Stimulated activated naive CD4-positive, alpha-beta T cell treated with Interleukin-2 at 50 U/mL for 16 hours (primary cell): ENCODE results near the gene TTC23L.
A peak's percentile ranks its signal among the peaks of the same experiment; 100 is the strongest.

ENCODE experiments used
- DNase-seq: peaks from one replicate; lab custom pipeline; 2025; lab: John Stamatoyannopoulos, UW

The TTC23L gene

GRCh38 chr5:34870382-34870781 is 31.4 kb downstream of the TTC23L start:
- DNase-seq = no peak

- DNase-seq = no peak
These were observed 37.3 kb downstream of the TTC23L start for GRCh38 chr5:34876275-34876674.

GRCh38 chr5:34881246-34881645 is 42.3 kb downstream of the TTC23L start:
- no peak for DNase-seq

DNA sequence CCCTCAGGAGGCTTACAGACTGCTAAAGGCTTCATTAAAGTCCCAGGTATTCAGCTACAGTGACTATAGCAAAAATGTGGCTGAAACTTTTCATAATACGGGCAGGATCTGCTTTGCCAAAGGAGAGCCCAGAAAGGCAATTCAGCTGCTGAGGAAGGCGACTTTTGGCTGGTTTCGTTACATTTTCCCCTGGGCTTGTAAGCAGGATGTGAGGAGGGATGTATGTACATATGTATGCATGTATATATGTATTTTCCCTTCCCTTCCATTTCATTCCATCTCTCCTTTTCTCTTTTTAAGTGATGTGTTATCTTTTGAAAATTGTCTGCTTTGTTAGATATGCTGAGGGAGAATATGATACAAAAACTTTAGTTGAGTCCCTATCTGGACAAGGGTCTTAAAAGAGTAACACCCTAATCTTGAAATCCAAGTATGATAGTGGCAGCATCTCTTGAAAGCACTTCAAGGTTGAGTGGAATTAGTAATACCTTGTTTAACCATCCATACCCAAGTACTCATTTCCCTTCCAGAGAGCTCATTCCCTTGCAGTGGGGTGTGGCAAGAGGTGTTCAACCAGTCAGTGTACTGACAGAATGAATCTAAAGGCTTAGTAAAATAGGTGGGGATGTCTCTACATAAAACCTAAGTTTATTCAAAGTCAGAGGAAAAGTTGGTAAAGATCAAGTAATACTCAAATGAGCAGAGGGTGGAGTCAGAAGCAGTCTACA is 47.6 kb downstream of the TTC23L start:
- no peak for DNase-seq

- no peak for DNase-seq
These were observed 50.4 kb downstream of the TTC23L start for GRCh38 chr5:34889394-34889793.

DNA sequence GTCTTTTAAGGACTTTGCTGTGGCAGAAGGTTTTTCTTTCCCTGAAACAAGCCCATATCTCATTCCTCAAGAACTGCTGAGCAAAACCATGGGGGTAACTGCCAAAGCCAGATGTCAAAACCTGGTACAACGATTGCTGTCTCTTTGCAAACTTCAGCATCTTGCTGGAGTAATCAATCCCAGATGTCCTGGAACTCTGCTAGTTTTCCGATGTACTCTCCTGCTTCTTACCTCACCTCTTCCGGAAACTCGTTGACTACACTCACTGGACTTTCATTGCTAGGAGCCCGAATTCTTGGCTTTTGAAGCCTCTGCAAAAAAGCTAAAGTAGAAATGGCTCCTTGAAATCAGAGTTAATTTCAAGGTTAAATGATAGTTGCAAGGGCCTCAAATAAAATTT is 53.0 kb downstream of the TTC23L start:
- no peak for DNase-seq

DNA sequence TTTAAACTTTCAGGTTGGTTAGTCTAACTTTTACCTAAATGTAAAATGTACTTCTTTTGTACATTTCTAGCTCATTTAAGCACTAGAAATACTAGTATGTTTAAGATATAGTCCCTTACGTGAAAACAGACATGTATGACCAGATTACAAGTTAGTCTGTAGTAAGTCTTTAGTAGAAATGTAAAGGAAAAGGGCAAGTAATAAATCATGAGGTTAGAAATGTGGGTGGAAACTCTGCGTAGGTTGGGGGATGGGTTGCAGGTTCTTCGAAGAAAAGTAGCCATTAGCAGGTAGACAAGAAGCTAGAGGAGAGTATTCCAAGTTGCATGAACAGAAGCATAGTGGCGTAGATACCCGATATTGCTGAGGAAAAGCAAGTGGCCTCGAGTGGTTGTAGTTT is 53.5 kb downstream of the TTC23L start:
- no peak for DNase-seq

DNA sequence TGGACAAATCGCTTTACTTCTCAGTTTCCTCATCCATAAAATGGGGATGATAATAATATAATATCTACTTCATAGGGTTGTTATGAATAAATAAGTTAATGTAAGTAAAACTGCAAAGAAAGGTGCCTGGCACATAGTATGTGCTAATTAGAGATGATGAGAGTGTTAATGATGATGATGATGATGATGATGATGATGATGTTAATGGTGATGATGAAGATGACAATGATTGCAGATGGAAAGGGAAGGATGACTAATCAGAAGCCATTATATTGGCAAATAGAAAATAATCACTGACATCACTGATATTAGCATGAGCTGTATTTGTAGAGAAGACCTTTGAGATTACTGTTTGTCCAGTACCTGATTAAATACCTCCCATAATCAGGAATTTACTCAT is 55.8 kb downstream of the TTC23L start:
- DNase-seq = no peak

DNA sequence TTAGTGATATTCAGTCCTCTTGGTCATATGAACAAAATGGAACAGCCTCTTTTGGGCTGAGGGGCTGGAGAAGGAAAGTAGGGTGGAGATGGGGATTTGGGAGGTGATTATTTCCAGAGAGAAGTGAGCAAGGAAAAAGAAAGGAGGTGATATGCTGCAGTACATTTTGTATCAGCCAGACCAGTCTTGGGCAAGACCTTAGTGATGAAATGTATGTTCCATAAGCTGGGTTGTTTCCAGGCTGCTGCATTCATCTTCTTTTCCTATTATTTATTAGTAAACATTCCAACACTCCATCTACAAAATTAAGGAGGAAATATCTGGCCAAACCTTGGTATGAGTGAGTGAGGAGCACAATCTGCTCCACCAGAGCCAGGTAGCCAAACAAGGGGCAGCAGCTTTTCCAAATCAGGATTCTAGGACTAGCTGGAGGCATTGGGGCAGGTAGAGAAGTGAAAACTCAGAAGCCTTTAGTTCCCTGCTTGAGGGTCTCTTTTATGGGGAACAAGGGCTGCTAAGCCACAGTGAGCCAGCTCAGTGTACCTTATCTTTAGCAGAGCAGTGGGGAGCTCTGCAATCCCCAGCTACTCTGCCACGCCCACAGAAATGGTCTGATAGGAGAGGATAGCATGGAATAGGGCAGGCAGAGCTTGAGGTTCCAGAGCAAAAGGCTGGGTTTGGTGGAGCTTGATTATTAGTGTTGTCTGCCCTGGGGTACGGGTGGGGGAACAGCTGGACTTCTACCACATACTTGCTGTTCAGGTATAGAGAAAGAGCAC is 56.9 kb downstream of the TTC23L start:
- no peak for DNase-seq

- DNase-seq = no peak
These were observed 58.7 kb downstream of the TTC23L start for GRCh38 chr5:34897646-34898045.

- peak; percentile 38 for DNase-seq
These were observed 59.4 kb downstream of the TTC23L start for GRCh38 chr5:34898258-34898895.

- no peak for DNase-seq
These were observed 60.1 kb downstream of the TTC23L start for GRCh38 chr5:34899066-34899465.

DNA sequence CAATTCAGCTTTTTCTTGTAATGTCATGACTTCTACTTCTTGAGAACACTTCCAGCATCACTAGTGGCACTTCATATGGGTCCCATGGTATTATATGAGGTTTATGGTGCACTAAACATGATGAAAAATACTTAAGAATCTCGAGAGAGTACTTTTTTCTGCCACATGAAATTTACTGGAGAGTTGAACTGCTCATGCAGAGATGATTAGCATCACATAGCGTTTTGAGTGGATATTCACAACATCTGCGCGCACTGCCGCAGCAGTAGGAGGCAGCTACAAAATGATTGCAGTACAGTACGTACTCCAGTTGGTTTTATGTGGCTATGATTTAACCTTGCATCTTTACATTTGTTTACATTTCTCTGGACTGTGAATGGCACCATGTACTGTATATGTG is 61.7 kb downstream of the TTC23L start:
- DNase-seq = no peak

DNA sequence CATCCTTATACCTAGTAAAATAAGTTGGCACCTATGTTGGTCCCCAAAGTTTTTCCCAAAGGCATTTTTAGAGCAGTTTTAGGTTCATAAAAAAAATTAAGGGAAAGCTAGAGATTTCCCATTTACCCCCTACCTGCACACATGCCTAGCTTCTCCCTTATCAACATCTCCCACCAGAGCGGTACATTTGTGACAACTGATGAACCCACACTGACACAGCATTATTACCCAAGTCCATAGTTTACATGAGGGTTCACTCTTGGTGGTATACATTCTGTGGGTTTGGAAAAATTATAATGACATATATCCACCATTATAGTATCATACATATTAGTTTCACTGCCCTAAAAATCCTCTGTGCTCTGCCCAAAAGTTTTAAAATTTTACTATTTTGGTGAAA is 64.3 kb downstream of the TTC23L start:
- DNase-seq = no peak

- DNase-seq = no peak
These were observed 66.6 kb downstream of the TTC23L start for GRCh38 chr5:34905564-34905963.

- no peak for DNase-seq
These were observed 74.1 kb downstream of the TTC23L start for GRCh38 chr5:34913072-34913471.

- no peak for DNase-seq
These were observed 75.7 kb downstream of the TTC23L start for GRCh38 chr5:34914671-34915138.

GRCh38 chr5:34915139-34915855 is 76.3 kb downstream of the TTC23L start, which contains the start of the genes BRIX1 and RAD1:
Gene BRIX1, plus strand, starts transcription at chr5:34915711. Its CDS starts 28 bp downstream, at chr5:34915739.
Gene RAD1, minus strand, starts transcription at chr5:34915504. Its CDS starts 612 bp downstream, at chr5:34914892.
- DNase-seq = peak; percentile 94

- DNase-seq = peak; percentile 20
These were observed 76.9 kb downstream of the TTC23L start for GRCh38 chr5:34915856-34916192.

DNA sequence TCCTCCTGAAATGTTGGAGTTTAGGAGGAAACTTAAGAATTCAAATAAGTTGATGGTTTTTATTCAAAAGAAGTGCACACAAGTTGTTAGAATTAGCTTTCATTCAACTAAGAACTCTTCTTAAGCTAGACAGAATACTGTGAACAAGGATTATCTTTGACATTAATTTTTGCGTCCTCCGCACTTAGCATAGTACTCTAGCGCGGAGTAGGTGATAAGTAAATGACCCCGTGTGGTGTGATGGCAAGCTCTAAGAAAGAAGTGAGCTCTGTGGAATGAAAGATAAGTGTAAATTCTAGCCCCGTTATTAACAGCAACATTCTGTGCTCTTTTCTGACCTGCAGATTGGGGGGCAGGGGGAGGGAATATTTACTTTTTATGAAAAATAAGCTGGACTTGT is 77.6 kb downstream of the TTC23L start:
- DNase-seq = no peak

DNA sequence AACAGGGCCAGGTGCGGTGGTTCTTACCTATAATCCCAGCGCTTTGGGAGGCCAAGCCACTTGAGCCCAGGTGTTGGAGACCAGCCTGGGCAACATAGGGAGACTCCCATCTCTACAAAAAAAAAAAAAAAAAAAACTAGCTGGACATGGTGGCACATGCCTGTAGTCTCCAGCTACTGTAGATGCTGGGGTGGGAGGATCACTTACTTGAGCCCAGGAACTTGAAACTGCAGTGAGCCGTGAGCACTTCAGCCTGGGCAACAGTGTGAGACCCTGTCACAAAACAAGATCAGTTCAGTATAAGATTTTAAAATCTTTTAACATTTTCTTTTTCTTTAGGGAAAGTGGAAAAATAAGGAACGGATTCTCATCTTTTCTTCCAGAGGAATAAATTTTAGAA is 79.1 kb downstream of the TTC23L start:
- no peak for DNase-seq

DNA sequence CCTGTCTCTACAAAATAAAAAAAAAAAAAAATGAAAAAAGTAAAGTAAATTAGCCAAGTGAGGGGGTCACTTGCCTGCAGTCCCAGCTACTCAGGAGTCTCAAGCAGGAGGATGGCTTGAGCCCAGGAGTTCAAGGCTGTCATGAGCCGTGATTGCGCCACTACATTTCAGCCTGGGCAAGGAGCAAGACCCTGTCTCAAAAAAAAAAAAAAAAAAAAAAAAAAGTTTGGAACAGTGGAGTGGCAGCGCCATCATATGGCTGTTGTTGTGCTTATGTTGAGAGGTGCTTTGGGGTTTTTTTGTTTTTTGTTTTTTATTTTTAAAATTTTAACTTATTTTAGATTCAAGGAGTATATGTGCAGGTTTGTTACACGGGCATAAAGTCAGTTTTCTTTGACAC is 80.1 kb downstream of the TTC23L start:
- no peak for DNase-seq
